CD4-positive, alpha-beta memory T cell (primary cell): ENCODE data around the gene ERCC5. TPM values are rescaled to one million over a fixed set of nuclear protein-coding genes. Genes with fewer than 3 reads are reported as not detected.

ENCODE experiments used
- CTCF ChIA-PET: fragments of 350-600 bp; sonication (Branson Sonifier 250); formaldehyde crosslinking; loops from one replicate; lab custom pipeline; 2021; ENCODE audit warnings: inconsistent platforms; ENCODE audit not compliant: partially characterized antibody; lab: Charles Lee
- POLR2A ChIA-PET: fragments of 350-600 bp; sonication (Branson Sonifier 250); formaldehyde crosslinking; loops from one replicate; lab custom pipeline; 2021; ENCODE audit not compliant: partially characterized antibody; lab: Charles Lee
- DNase-seq, 5 donors: peaks; one replicate each; pipeline versions ENCODE4 v3.0.0 to v3.0.0-alpha.2; 2020 to 2022; ENCODE audit warnings: mixed read lengths in 1 of 5
- H3K27ac ChIP-seq: one replicate; pipeline ENCODE4 v1.7.0; 2013; ENCODE audit warnings: low read depth, low read length
- H3K27me3 ChIP-seq: 2 replicates; pipeline ENCODE4 v1.7.0; 2013; ENCODE audit warnings: mild to moderate bottlenecking, low read length, moderate library complexity; ENCODE audit not compliant: insufficient read depth
- H3K36me3 ChIP-seq: 2 replicates; pipeline ENCODE4 v1.7.0; 2013; ENCODE audit warnings: mild to moderate bottlenecking, low read length, moderate library complexity; ENCODE audit not compliant: insufficient read depth
- H3K4me1 ChIP-seq: 2 replicates; pipeline ENCODE4 v1.7.0; 2013; ENCODE audit warnings: mild to moderate bottlenecking, low read length, moderate library complexity; ENCODE audit not compliant: insufficient read depth
- H3K4me3 ChIP-seq, 2 donors: one replicate each; pipeline ENCODE4 v1.7.0; 2013; ENCODE audit warnings: low read length in 2 of 2, mild to moderate bottlenecking in 1 of 2
- H3K9me3 ChIP-seq, 2 donors: one replicate each; pipeline ENCODE4 v1.7.0; 2013; ENCODE audit warnings: low read length in 2 of 2, control low read depth in 1 of 2; ENCODE audit not compliant: control insufficient read depth in 1 of 2
- H3K27ac Mint-ChIP-seq, 7 donors: one replicate each; pipeline ENCODE4 v1.8.0; 2020 to 2021; ENCODE audit warnings: mixed read lengths in 7 of 7, mild to moderate bottlenecking in 6 of 7, inconsistent platforms in 3 of 7, moderate library complexity in 3 of 7
- H3K27me3 Mint-ChIP-seq, 2 donors: one replicate each; pipeline ENCODE4 v1.8.0; 2020 to 2021; ENCODE audit warnings: mixed read lengths in 2 of 2
- H3K36me3 Mint-ChIP-seq, 2 donors: one replicate each; pipeline ENCODE4 v1.8.0; 2020 to 2021; ENCODE audit warnings: mixed read lengths in 2 of 2, inconsistent platforms in 1 of 2, mild to moderate bottlenecking in 1 of 2
- H3K4me1 Mint-ChIP-seq, 4 donors: one replicate each; pipeline ENCODE4 v1.8.0; 2020 to 2021; ENCODE audit warnings: mixed read lengths in 4 of 4, mild to moderate bottlenecking in 1 of 4
- H3K4me3 Mint-ChIP-seq, 8 donors: one replicate each; pipeline ENCODE4 v1.8.0; 2020 to 2021; ENCODE audit warnings: mixed read lengths in 8 of 8, mild to moderate bottlenecking in 7 of 8, moderate library complexity in 6 of 8, inconsistent platforms in 3 of 8
- H3K9me3 Mint-ChIP-seq, 8 donors: one replicate each; pipeline ENCODE4 v1.8.0; 2020 to 2021; ENCODE audit warnings: mixed read lengths in 8 of 8, mild to moderate bottlenecking in 5 of 8, inconsistent platforms in 3 of 8, moderate library complexity in 1 of 8
- intact Hi-C: fragments of 100-400 bp; cut with micrococcal nuclease; formaldehyde crosslinking; loops from one replicate; pipeline ENCODE4 v1.15.1; 2023
- polyA plus RNA-seq, 2 donors: library from polyadenylated mRNA; unstranded; fragments of 300-500 nt; fragmentation: Illumina TruSeq; gene quantifications; one replicate each; pipeline ENCODE4 v1.2.3, GENCODE V29; 2021
- total RNA-seq, 2 experiments: library from RNA; stranded (reverse); gene quantifications; one replicate each; pipeline ENCODE4 v1.2.3, GENCODE V29; 2021

ERCC5 gene
- total and polyA plus RNA-seq, 4 experiments from 2014 or later, result 23.6 to 136 (median 98.2) TPM

DNA sequence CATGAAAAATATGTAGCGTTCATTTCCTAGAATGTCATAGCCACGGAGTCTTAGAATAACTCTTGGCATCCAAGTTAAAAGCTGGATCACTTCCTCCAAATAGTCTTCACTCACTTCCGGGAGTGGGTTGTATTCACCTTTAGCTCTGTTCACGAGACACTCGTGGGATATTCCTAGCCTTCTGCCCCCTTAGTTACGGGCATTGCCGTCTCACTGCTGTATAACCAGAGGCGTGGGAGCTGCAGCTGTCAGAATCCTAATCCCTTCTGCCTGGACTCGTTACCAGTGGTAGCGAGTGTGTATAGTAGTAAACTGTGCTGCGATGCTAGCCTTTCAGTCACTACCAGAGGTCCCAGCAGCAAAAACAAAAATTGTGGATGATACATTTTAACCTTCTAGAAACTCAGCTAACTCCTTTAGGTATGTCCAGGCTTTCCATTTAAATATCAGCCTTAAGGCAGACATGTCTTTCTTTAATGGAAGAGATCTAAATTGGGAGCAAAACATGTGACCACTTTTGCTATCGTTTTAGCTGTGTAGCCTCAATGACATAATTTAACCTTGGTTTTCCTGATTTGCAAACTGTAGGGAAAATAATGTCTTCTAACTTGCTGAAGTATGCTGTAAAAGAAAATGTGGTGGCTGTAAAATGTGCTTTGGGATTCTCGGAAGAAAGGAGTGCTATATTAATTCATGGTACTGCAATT lies 34.1 kb downstream of the ERCC5 start:
- H3K27me3 Mint-ChIP-seq, result no peaks in the 10 kb centered on the region

DNA sequence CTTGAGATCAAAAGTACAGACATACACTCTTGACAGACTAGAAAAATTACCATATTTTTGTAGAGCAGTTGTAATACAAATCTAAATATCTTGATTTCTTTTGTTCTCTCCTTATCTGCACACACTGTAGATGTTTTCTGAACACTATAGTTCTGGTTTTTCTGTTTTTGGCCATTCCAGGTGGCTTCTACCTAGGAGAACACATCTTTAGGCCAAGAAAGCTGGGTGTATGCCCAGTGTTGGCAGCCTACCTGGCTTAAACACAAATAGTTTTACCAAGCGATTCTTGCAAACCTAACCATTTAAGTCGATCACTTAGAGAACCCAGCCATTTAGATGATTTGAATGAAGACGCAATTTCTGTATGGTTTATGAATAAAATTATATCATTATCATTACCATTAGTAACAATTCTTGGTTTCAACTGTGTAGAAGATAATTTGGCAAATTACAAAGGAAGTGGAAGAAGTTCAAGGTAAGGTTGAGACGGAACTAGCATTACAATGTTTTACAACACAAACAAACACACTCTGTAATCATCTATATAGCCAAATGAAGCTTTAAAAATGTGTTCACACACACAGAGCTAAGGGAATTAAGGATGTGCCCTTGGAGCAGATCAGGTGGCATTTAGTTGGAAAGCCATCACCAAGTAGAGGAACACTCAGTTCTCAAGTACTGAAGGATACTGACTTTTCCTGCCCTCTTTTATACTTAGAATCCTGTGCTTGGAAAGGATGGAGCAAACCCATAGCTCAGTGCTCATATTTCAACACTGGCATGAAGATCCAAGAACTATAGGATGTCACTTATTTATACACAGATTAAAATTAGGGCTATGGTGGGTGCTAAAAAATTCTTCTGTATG lies 36.2 kb downstream of the ERCC5 start:
- Mint-ChIP-seq H3K27ac (peak overlapping the region in 2 of 7 donors; percentile 3 to 39), H3K9me3 (no peaks in the 10 kb centered on the region), H3K36me3 (peaks cover 9 to 13% of the 10 kb centered on the region in 2 donors), H3K27me3 (no peaks in the 10 kb centered on the region), H3K4me1 (peaks cover 0 to 3% (median under 1%) of the 10 kb centered on the region in 4 donors), H3K4me3 (no peak overlapping the region)
- intact Hi-C loops, result no loop called here
- H3K4me3 ChIP-seq, result no peak overlapping the region
- no peak for DNase-seq
- no peaks in the 10 kb centered on the region for H3K27me3 ChIP-seq
- peaks cover 5% of the 10 kb centered on the region for H3K36me3 ChIP-seq
- CTCF ChIA-PET, result interaction anchor here (1.1 to 4.0 kb wide), 2 partner anchors 12 to 239 kb away, joined by 3 to 33 read pairs; no protein-coding TSS in a partner anchor
- H3K4me1 ChIP-seq, result no peaks in the 10 kb centered on the region
- POLR2A ChIA-PET, result no interaction called here
- no peak overlapping the region for H3K27ac ChIP-seq
- H3K9me3 ChIP-seq, result no peaks in the 10 kb centered on the region

More for the DNA sequence above, 34.1 kb downstream of the ERCC5 start:
- no peaks in the 10 kb centered on the region for H3K27me3 ChIP-seq
- ChIA-PET POLR2A (interaction anchor here (1.2 kb wide), 1 partner anchor 34 kb away, joined by 3 read pairs; the partner anchor contains the start of gene ERCC5), CTCF (interaction anchor here (4.0 kb wide), 1 partner anchor 10 kb away, joined by 33 read pairs; no protein-coding TSS in a partner anchor)
- no peaks in the 10 kb centered on the region for H3K9me3 ChIP-seq
- intact Hi-C loops, result no loop called here
- H3K36me3 ChIP-seq, result peaks cover 23% of the 10 kb centered on the region
- Mint-ChIP-seq H3K9me3 (no peaks in the 10 kb centered on the region), H3K4me3 (no peak overlapping the region), H3K4me1 (peaks cover 0 to 3% (median under 1%) of the 10 kb centered on the region in 4 donors), H3K27ac (no peak overlapping the region), H3K36me3 (peaks cover 23 to 35% of the 10 kb centered on the region in 2 donors)
- no peak overlapping the region for H3K27ac ChIP-seq
- DNase-seq, result no peak
- H3K4me3 ChIP-seq, result no peak overlapping the region
- no peaks in the 10 kb centered on the region for H3K4me1 ChIP-seq

DNA sequence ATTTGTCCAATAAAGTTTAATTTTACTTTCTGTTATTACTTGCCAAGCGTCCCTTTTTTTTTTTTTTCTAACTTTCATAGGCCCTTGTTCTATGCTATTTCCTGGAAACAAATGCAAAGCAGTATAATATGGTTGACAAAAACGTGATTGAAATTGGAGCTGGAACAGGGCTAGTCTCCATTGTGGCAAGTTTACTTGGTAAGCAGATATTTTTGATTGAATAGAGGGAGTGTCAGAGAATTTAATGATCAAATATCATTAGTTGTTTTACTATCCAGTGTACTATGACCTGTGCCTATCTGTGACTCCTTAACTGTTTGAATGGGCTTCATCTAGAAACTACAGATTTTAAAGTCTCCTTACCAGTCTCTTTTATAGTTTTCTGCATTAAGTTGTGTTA lies 46.7 kb downstream of the ERCC5 start:
- no peak overlapping the region for H3K27ac ChIP-seq
- ChIA-PET CTCF (no interaction called here), POLR2A (no interaction called here)
- no peaks in the 10 kb centered on the region for H3K27me3 ChIP-seq
- no peaks in the 10 kb centered on the region for H3K9me3 Mint-ChIP-seq
- no peak overlapping the region for H3K27ac Mint-ChIP-seq
- no peak overlapping the region for H3K4me3 Mint-ChIP-seq
- no peak for DNase-seq
- H3K4me1 Mint-ChIP-seq, result no peaks in the 10 kb centered on the region
- no peak overlapping the region for H3K4me3 ChIP-seq
- intact Hi-C loops, result no loop called here
- no peaks in the 10 kb centered on the region for H3K36me3 ChIP-seq
- no peaks in the 10 kb centered on the region for H3K4me1 ChIP-seq
- H3K27me3 Mint-ChIP-seq, result no peaks in the 10 kb centered on the region
- H3K9me3 ChIP-seq, result no peaks in the 10 kb centered on the region
- H3K36me3 Mint-ChIP-seq, result no peaks in the 10 kb centered on the region

GRCh38 chr13:102897371-102898138 lies 51.7 kb downstream of the ERCC5 start:
- H3K27me3 Mint-ChIP-seq, result no peaks in the 10 kb centered on the region
- no peak overlapping the region for H3K4me3 ChIP-seq
- no peak overlapping the region for H3K4me3 Mint-ChIP-seq
- no peaks in the 10 kb centered on the region for H3K9me3 ChIP-seq
- H3K4me1 Mint-ChIP-seq, result no peaks in the 10 kb centered on the region
- peak overlapping the region in 1 of 7 donors; percentile 23 for H3K27ac Mint-ChIP-seq
- H3K27me3 ChIP-seq, result no peaks in the 10 kb centered on the region
- H3K4me1 ChIP-seq, result no peaks in the 10 kb centered on the region
- H3K36me3 ChIP-seq, result no peaks in the 10 kb centered on the region
- POLR2A ChIA-PET, result no interaction called here
- H3K27ac ChIP-seq, result no peak overlapping the region
- CTCF ChIA-PET, result no interaction called here
- no peaks in the 10 kb centered on the region for H3K9me3 Mint-ChIP-seq
- H3K36me3 Mint-ChIP-seq, result no peaks in the 10 kb centered on the region
- DNase-seq, result no peak
- intact Hi-C loops, result no loop called here

DNA sequence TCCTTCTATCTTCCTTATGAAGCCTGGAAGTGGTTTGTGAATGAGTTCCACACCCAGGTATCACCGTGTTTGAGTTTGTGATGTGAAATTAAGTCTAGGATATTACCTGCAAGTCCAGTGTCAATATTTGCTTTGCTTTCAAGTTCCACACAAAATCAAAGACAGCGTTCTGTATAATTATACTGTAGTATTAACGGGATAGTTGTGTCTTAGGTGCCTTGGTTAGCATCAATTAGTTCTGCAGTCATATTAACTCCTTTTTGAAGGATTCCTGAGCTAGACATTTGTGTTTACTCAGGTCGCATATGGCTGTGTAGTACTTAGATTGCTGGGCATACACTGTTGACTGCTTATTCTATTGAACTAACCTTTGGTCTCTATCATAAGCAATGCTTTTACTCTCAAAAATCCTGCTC lies 54.4 kb downstream of the ERCC5 start:
- Histone ChIP-seq H3K36me3 (no peaks in the 10 kb centered on the region), H3K4me3 (no peak overlapping the region), H3K27ac (no peak overlapping the region), H3K27me3 (no peaks in the 10 kb centered on the region), H3K4me1 (no peaks in the 10 kb centered on the region), H3K9me3 (no peaks in the 10 kb centered on the region)
- Mint-ChIP-seq H3K27ac (no peak overlapping the region), H3K9me3 (no peaks in the 10 kb centered on the region), H3K36me3 (no peaks in the 10 kb centered on the region), H3K4me3 (no peak overlapping the region), H3K27me3 (peaks cover 3 to 11% of the 10 kb centered on the region in 2 donors), H3K4me1 (no peaks in the 10 kb centered on the region)
- ChIA-PET CTCF (interaction anchor here (1.3 kb wide), 1 partner anchor 319 kb away, joined by 3 read pairs; no protein-coding TSS in a partner anchor), POLR2A (no interaction called here)
- intact Hi-C loops, result no loop called here
- no peak for DNase-seq

DNA sequence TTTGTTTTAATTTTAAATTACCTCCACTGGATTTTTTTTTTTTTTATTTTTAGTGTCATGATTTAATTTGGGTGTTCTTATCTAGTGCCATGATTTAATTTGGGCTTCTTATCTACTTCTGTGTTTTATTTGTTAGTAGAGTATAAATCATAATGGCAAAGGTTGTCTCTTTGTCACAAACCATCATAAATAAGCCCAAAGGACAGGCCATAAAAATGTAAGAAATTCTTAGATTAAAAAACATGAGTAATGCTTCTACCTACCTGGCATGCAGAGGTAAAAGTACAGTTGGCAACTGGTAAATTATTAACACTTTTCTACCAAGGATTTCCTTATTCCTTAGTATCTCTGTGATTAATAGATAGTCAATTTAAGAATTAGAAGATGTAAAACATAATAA lies 55.2 kb downstream of the ERCC5 start:
- H3K4me3 ChIP-seq, result no peak overlapping the region
- Mint-ChIP-seq H3K4me1 (no peaks in the 10 kb centered on the region), H3K27ac (no peak overlapping the region), H3K36me3 (no peaks in the 10 kb centered on the region), H3K4me3 (no peak overlapping the region), H3K9me3 (no peaks in the 10 kb centered on the region), H3K27me3 (peaks cover 3 to 11% of the 10 kb centered on the region in 2 donors)
- no peaks in the 10 kb centered on the region for H3K27me3 ChIP-seq
- no peak for DNase-seq
- H3K9me3 ChIP-seq, result no peaks in the 10 kb centered on the region
- no peak overlapping the region for H3K27ac ChIP-seq
- POLR2A ChIA-PET, result no interaction called here
- no peaks in the 10 kb centered on the region for H3K4me1 ChIP-seq
- CTCF ChIA-PET, result interaction anchor here (1.2 kb wide), 1 partner anchor 10 kb away, joined by 3 read pairs; no protein-coding TSS in a partner anchor
- H3K36me3 ChIP-seq, result no peaks in the 10 kb centered on the region
- intact Hi-C loops, result no loop called here
